ENCODE results near the gene CDH16. TPM values are rescaled to one million over a fixed set of nuclear protein-coding genes. Genes with fewer than 3 reads are reported as not detected.
"Not testable (repeated sequence)": the region's sequence is repeated elsewhere in the genome, so short reads cannot be mapped to it uniquely, and the experiment has no call there.

Gene CDH16
- total and polyA plus RNA-seq, 7 donors: 0.53 to 3.3 (median 0.75) TPM; not detected in 2

DNA sequence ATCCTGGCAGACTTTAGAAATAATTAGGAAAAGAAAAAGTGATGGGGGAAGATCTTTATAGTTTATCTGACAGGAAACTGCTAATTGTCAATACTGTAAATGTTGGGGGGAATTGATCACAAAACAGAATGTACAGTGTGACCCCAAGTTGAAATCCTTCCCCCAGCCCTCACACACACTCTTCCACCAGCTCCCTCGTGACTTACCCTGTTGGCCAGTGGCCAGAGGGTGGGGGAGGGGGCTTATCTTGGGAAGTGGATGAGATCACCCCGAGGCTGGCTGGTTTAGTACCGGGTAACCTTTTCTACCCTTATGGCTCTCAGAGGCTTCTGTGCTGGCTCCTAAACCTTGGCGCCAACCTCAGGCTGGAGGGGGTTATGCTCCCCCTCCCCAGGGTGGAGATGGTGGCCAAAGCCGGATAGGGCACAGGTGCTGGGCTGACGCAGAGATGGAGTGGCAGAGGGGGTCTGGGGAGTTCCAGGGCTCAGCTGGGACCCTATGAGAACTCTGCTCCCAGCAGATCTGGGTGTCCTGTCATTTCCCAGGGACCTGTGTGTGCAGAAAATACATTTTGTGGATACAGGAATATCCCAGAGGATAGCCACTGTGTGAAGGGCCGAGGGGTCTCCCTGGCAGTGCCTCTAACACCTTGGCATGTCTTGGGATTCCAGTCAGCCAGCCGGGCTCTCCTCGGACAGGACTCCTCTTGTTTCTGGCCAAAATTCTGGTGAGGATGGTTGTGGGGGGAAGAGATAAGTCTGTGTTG is 18.6 kb downstream of the CDH16 start:
- WGBS, 3 donors: 16 to 22% (median 18%) methylated on average over 9 of the region's 9 CpGs

DNA sequence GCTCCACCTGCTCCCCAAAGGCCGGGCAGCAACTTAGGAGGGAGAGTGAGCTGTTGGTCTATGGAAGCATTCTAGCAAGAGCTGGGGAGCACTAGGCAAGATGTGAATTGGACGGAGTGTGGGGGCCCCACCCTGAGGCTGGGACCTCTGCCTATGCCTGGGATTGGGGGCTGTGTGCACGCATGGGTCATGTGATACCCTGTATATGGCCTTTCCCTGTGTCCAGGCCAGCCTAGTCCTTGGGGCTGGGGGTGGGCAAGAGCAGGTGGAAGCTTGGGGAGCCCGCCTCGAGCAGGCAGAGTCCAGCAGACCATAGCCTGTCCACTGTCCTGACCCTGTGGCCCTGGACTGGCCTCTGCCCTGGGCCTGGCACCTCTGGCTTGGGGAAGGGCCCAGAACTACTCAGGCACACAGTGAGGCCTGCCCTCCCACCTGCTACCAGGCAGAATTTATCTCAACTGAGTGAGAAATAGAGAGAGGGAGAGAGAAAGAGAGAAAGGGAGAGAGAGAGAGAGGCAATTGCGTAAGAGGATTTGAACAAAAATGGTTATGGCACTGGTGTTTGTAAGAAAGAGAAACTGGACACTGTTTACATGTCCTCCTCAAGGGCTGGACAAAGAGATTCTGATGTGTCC is 19.3 kb downstream of the CDH16 start:
- Histone ChIP-seq H3K9me3 (no peaks in the 10 kb centered on the region), H3K27ac (peak overlapping the region; percentile 89), H3K4me3 (no peak overlapping the region), H3K4me1 (peaks cover 56% of the 10 kb centered on the region), H3K36me3 (ENCODE audit: insufficient read depth in 1 of 2, low read depth in 1 of 2) (no peaks in the 10 kb centered on the region), H3K27me3 (ENCODE audit: insufficient read depth in 3 of 3, low read length in 2 of 3) (no peaks in the 10 kb centered on the region)
- peak; percentile 11 to 56 (median 18) for ATAC-seq
- intact Hi-C loops (cut with DNase I): loop anchor here (5.0 to 10.0 kb wide), 3 partner anchors 33 to 55 kb away; partner anchors contain the start of gene CIAO2B (in 1 of the 2)
- DNase-seq: peak in 1 of 2 donors; percentile 59
- no peak for TF ChIP-seq CTCF (IDR thresholded peaks at IDR 0.05)
- WGBS, 3 donors: 54 to 58% (median 55%) methylated on average over 6 of the region's 6 CpGs

More for the DNA sequence above, 18.6 kb downstream of the CDH16 start:
- TF ChIP-seq CTCF (IDR thresholded peaks at IDR 0.05): no peak
- H3K27ac ChIP-seq: peak overlapping the region; percentile 89
- no peaks in the 10 kb centered on the region for H3K36me3 ChIP-seq (ENCODE audit: insufficient read depth in 1 of 2, low read depth in 1 of 2)
- ATAC-seq: peak; percentile 39 to 70 (median 50)
- H3K9me3 ChIP-seq: no peaks in the 10 kb centered on the region
- no peaks in the 10 kb centered on the region for H3K27me3 ChIP-seq (ENCODE audit: insufficient read depth in 3 of 3, low read length in 2 of 3)
- peak; percentile 86 to 90 for DNase-seq
- intact Hi-C loops (cut with DNase I): loop anchor here (2.0 to 10.0 kb wide), 4 partner anchors 27 to 55 kb away; partner anchors contain the start of gene CIAO2B (in 1 of the 2)
- peaks cover 57% of the 10 kb centered on the region for H3K4me1 ChIP-seq
- no peak overlapping the region for H3K4me3 ChIP-seq

DNA sequence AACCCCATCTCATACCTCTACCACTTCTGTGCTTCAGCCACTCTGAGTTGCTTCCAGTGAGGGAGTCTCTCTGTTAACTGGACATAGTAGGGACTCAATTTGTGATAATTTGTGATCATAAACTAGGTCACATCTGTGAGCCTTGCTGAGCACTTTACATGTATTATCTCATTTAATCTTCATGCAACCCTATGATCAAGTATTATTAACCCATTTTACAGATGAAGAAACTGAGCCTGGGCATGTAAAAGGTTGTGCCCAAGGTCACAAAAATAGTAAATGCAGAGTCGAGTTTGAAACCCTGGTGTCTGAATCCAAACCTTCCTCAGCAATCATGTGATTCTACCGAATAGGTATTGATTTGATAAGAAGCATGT is 19.8 kb downstream of the CDH16 start:
- peak overlapping the region; percentile 89 for H3K27ac ChIP-seq
- H3K27me3 ChIP-seq (ENCODE audit: insufficient read depth in 3 of 3, low read length in 2 of 3): no peaks in the 10 kb centered on the region
- no peaks in the 10 kb centered on the region for H3K36me3 ChIP-seq (ENCODE audit: insufficient read depth in 1 of 2, low read depth in 1 of 2)
- H3K9me3 ChIP-seq: no peaks in the 10 kb centered on the region
- intact Hi-C loops (cut with DNase I): loop anchor here (5.0 to 10.0 kb wide), 3 partner anchors 33 to 56 kb away; partner anchors contain the start of gene CIAO2B (in 1 of the 2)
- H3K4me3 ChIP-seq: no peak overlapping the region
- TF ChIP-seq CTCF (IDR thresholded peaks at IDR 0.05): no peak
- H3K4me1 ChIP-seq: peaks cover 51% of the 10 kb centered on the region
- no peak for DNase-seq
- ATAC-seq: no peak
- 75 to 80% (median 80%) methylated on average over 2 of the region's 2 CpGs for WGBS, 3 donors

GRCh38 chr16:66898207-66898606 is 20.5 kb downstream of the CDH16 start:
- peak in 3 of 4 donors; percentile 25 to 45 (median 31) for ATAC-seq
- Histone ChIP-seq H3K36me3 (ENCODE audit: insufficient read depth in 1 of 2, low read depth in 1 of 2) (no peaks in the 10 kb centered on the region), H3K9me3 (no peaks in the 10 kb centered on the region), H3K4me1 (peaks cover 44% of the 10 kb centered on the region), H3K4me3 (no peak overlapping the region), H3K27me3 (ENCODE audit: insufficient read depth in 3 of 3, low read length in 2 of 3) (no peaks in the 10 kb centered on the region), H3K27ac (peak overlapping the region; percentile 89)
- DNase-seq: no peak
- no peak for TF ChIP-seq CTCF (IDR thresholded peaks at IDR 0.05)
- 32 to 45% (median 41%) methylated on average over 3 of the region's 3 CpGs for WGBS, 3 donors
- intact Hi-C loops (cut with DNase I): loop anchor here (5.0 to 10.0 kb wide), 3 partner anchors 34 to 57 kb away; partner anchors contain the start of gene CIAO2B (in 1 of the 2)

- H3K4me1 ChIP-seq: peaks cover 31% of the 10 kb centered on the region
- DNase-seq; H3K27ac ChIP-seq; H3K4me3 ChIP-seq; H3K27me3 ChIP-seq (ENCODE audit: insufficient read depth in 3 of 3, low read length in 2 of 3); H3K36me3 ChIP-seq (ENCODE audit: insufficient read depth in 1 of 2, low read depth in 1 of 2); H3K9me3 ChIP-seq; ATAC-seq: not testable (repeated sequence)
- intact Hi-C loops (cut with DNase I): loop anchor here (5.0 to 10.0 kb wide), 3 partner anchors 36 to 58 kb away; partner anchors contain the start of gene CIAO2B (in 1 of the 2)
- WGBS, 3 donors: 81 to 88% (median 83%) methylated on average over 5 of the region's 5 CpGs
Observed at GRCh38 chr16:66896682-66897081, 22.0 kb downstream of the CDH16 start.

Data from psoas muscle (tissue), 8 donors.